ENCODE results near the gene SERTAD1. TPM values are rescaled to one million over a fixed set of nuclear protein-coding genes. Genes with fewer than 3 reads are reported as not detected.

The SERTAD1 gene
- total RNA-seq, 1 donor from 2014 or later, result 22.9 TPM

- Histone ChIP-seq H3K27me3 (ENCODE audit: insufficient read depth, low read length) (no peaks in the 10 kb centered on the region), H3K4me2 (ENCODE audit: low read length) (peak overlapping the region; percentile 99), H3K9ac (ENCODE audit: low read length) (peak overlapping the region; percentile 98), H3K9me3 (ENCODE audit: insufficient read depth, low read depth, low read length) (no peaks in the 10 kb centered on the region), H4K20me1 (ENCODE audit: insufficient read depth, low read length) (peaks cover 31% of the 10 kb centered on the region), H3K4me1 (ENCODE audit: insufficient read depth, low read length) (peaks cover 16% of the 10 kb centered on the region), H2AFZ (ENCODE audit: low read depth, low read length) (peak overlapping the region; percentile 11), H3K4me3 (ENCODE audit: insufficient read depth, low read depth, low read length) (peak overlapping the region; percentile 100), H3K36me3 (ENCODE audit: insufficient read depth, low read length) (peaks cover 17% of the 10 kb centered on the region), H3K27ac (ENCODE audit: low read depth, low read length) (peak overlapping the region; percentile 67), H3K79me2 (ENCODE audit: insufficient read depth, low read length) (peaks cover 41% of the 10 kb centered on the region)
- FAIRE-seq (no peak), DNase-seq (ENCODE audit: low read depth) (no peak)
- TF ChIP-seq CTCF (IDR thresholded peaks at IDR 0.05; ENCODE audit: insufficient read depth, low read depth, low read length), result no peak
- no peak for TF ChIP-seq EZH2 (IDR thresholded peaks at IDR 0.05; ENCODE audit: insufficient read depth, low read length)
- Mint-ChIP-seq H3K4me3 (ENCODE audit: unreplicated experiment) (peak overlapping the region; percentile 97), H3K27me3 (ENCODE audit: low read depth, unreplicated experiment) (no peaks in the 10 kb centered on the region), H3K27ac (ENCODE audit: unreplicated experiment) (peak overlapping the region; percentile 99), H3K9me3 (ENCODE audit: unreplicated experiment) (no peaks in the 10 kb centered on the region), H3K4me1 (ENCODE audit: low read depth, unreplicated experiment) (peaks cover 25% of the 10 kb centered on the region), H3K36me3 (ENCODE audit: low read depth, unreplicated experiment) (peaks cover 16% of the 10 kb centered on the region)
These were observed 16.7 kb upstream of the SERTAD1 start for GRCh38 chr19:40442328-40443130.

- peaks cover 16% of the 10 kb centered on the region for H3K4me1 ChIP-seq (ENCODE audit: insufficient read depth, low read length)
- no peaks in the 10 kb centered on the region for H3K27me3 ChIP-seq (ENCODE audit: insufficient read depth, low read length)
- no peak overlapping the region for H3K4me3 ChIP-seq (ENCODE audit: insufficient read depth, low read depth, low read length)
- peaks cover 25% of the 10 kb centered on the region for H3K4me1 Mint-ChIP-seq (ENCODE audit: low read depth, unreplicated experiment)
- no peaks in the 10 kb centered on the region for H3K9me3 Mint-ChIP-seq (ENCODE audit: unreplicated experiment)
- H4K20me1 ChIP-seq (ENCODE audit: insufficient read depth, low read length), result peaks cover 31% of the 10 kb centered on the region
- H3K27ac Mint-ChIP-seq (ENCODE audit: unreplicated experiment), result peak overlapping the region; percentile 26
- H3K9me3 ChIP-seq (ENCODE audit: insufficient read depth, low read depth, low read length), result no peaks in the 10 kb centered on the region
- H3K27me3 Mint-ChIP-seq (ENCODE audit: low read depth, unreplicated experiment), result no peaks in the 10 kb centered on the region
- FAIRE-seq (no peak), DNase-seq (ENCODE audit: low read depth) (no peak)
- no peak overlapping the region for H2AFZ ChIP-seq (ENCODE audit: low read depth, low read length)
- no peak for TF ChIP-seq CTCF (IDR thresholded peaks at IDR 0.05; ENCODE audit: insufficient read depth, low read depth, low read length)
- TF ChIP-seq EZH2 (IDR thresholded peaks at IDR 0.05; ENCODE audit: insufficient read depth, low read length), result no peak
- H3K9ac ChIP-seq (ENCODE audit: low read length), result peak overlapping the region; percentile 98
- H3K27ac ChIP-seq (ENCODE audit: low read depth, low read length), result peak overlapping the region; percentile 67
- peaks cover 16% of the 10 kb centered on the region for H3K36me3 Mint-ChIP-seq (ENCODE audit: low read depth, unreplicated experiment)
- H3K36me3 ChIP-seq (ENCODE audit: insufficient read depth, low read length), result peaks cover 17% of the 10 kb centered on the region
- peak overlapping the region; percentile 97 for H3K4me3 Mint-ChIP-seq (ENCODE audit: unreplicated experiment)
- peak overlapping the region; percentile 99 for H3K4me2 ChIP-seq (ENCODE audit: low read length)
- peaks cover 41% of the 10 kb centered on the region for H3K79me2 ChIP-seq (ENCODE audit: insufficient read depth, low read length)
These were observed 16.0 kb upstream of the SERTAD1 start for GRCh38 chr19:40441719-40442253.

GRCh38 chr19:40438284-40438683 lies 12.5 kb upstream of the SERTAD1 start:
- Histone ChIP-seq H2AFZ (ENCODE audit: low read depth, low read length) (no peak overlapping the region), H3K4me2 (ENCODE audit: low read length) (no peak overlapping the region), H3K9me3 (ENCODE audit: insufficient read depth, low read depth, low read length) (no peaks in the 10 kb centered on the region), H3K27ac (ENCODE audit: low read depth, low read length) (no peak overlapping the region), H4K20me1 (ENCODE audit: insufficient read depth, low read length) (peaks cover 31% of the 10 kb centered on the region), H3K36me3 (ENCODE audit: insufficient read depth, low read length) (peaks cover 17% of the 10 kb centered on the region), H3K27me3 (ENCODE audit: insufficient read depth, low read length) (no peaks in the 10 kb centered on the region), H3K4me1 (ENCODE audit: insufficient read depth, low read length) (peaks cover 14% of the 10 kb centered on the region), H3K4me3 (ENCODE audit: insufficient read depth, low read depth, low read length) (no peak overlapping the region), H3K79me2 (ENCODE audit: insufficient read depth, low read length) (peaks cover 31% of the 10 kb centered on the region), H3K9ac (ENCODE audit: low read length) (no peak overlapping the region)
- Mint-ChIP-seq H3K9me3 (ENCODE audit: unreplicated experiment) (no peaks in the 10 kb centered on the region), H3K36me3 (ENCODE audit: low read depth, unreplicated experiment) (peaks cover 16% of the 10 kb centered on the region), H3K27ac (ENCODE audit: unreplicated experiment) (no peak overlapping the region), H3K4me3 (ENCODE audit: unreplicated experiment) (peak overlapping the region; percentile 28), H3K27me3 (ENCODE audit: low read depth, unreplicated experiment) (no peaks in the 10 kb centered on the region), H3K4me1 (ENCODE audit: low read depth, unreplicated experiment) (peaks cover 25% of the 10 kb centered on the region)
- no peak for DNase-seq (ENCODE audit: low read depth)
- TF ChIP-seq EZH2 (IDR thresholded peaks at IDR 0.05; ENCODE audit: insufficient read depth, low read length) (no peak), CTCF (IDR thresholded peaks at IDR 0.05; ENCODE audit: insufficient read depth, low read depth, low read length) (no peak)
- no peak for FAIRE-seq

Measured in astrocyte (in vitro differentiated cells and primary cell).